Measurements from ENCODE around the gene TSPAN9. TPM values are rescaled to one million over a fixed set of nuclear protein-coding genes. Genes with fewer than 3 reads are reported as not detected.

The TSPAN9 gene
- total and polyA plus RNA-seq, 2 of the 4 experiments (the other 2 are of a cell fraction), result 17.7 to 39.1 TPM

- Histone ChIP-seq H3K4ac (ENCODE audit: low read depth, low read length) (no peak overlapping the region), H4K8ac (ENCODE audit: low read depth in 2 of 2, low read length in 2 of 2) (no peak overlapping the region), H3K27me3 (ENCODE audit: control insufficient read depth, insufficient read depth, low read length) (peaks cover 6% of the 10 kb centered on the region), H4K20me1 (ENCODE audit: insufficient read depth, low read length) (peaks cover 37% of the 10 kb centered on the region), H2AK9ac (replicated peaks; ENCODE audit: low read depth, low read length, poor library complexity) (peak overlapping the region; percentile 62), H3K9me3 (ENCODE audit: control insufficient read depth, insufficient read depth, low read length) (no peaks in the 10 kb centered on the region), H3K9me1 (ENCODE audit: insufficient read depth, low read length) (0 out of 2 replicates have a peak, but pooled peaks cover 5% of the 10 kb centered on the region), H2BK15ac (ENCODE audit: low read depth, low read length) (no peak overlapping the region), H3K23ac (ENCODE audit: low read depth, low read length) (peak overlapping the region; percentile 66), H3K79me1 (ENCODE audit: low read depth in 1 of 2, low read length in 2 of 2) (no peaks in the 10 kb centered on the region; a peak in 1 of 4 replicates), H3K36me3 (ENCODE audit: control insufficient read depth, insufficient read depth, low read length) (no peaks in the 10 kb centered on the region), H4K5ac (ENCODE audit: low read depth, low read length) (no peak overlapping the region), H2BK120ac (ENCODE audit: low read depth, low read length) (no peak overlapping the region), H3K4me1 (ENCODE audit: control insufficient read depth, insufficient read depth, low read length) (peaks cover 3% of the 10 kb centered on the region; the same call in 1 of the 2 replicates), H4K91ac (ENCODE audit: insufficient read depth, low read depth, low read length) (no peak overlapping the region), H3K4me2 (ENCODE audit: low read depth, low read length) (peak overlapping the region; percentile 93), H2BK5ac (ENCODE audit: low read depth, low read length, poor library complexity, severe bottlenecking) (no peak overlapping the region), H2AFZ (replicated peaks; ENCODE audit: low read length, poor library complexity) (peak overlapping the region; percentile 68), H3K9ac (ENCODE audit: low read depth, low read length) (0 out of 2 replicates have a peak overlapping the region, but pooled peaks have one; percentile 22), H3K18ac (ENCODE audit: low read depth, low read length) (no peak overlapping the region), H2AK5ac (ENCODE audit: low read depth, low read length) (no peak overlapping the region), H3K27ac (ENCODE audit: insufficient read depth, low read length) (no peak overlapping the region), H3K4me3 (ENCODE audit: insufficient read depth, low read depth, low read length) (peak overlapping the region; percentile 51), H3K14ac (replicated peaks; ENCODE audit: low read depth, low read length) (no peak overlapping the region), H2BK20ac (ENCODE audit: low read depth, low read length) (no peak overlapping the region), H3K56ac (ENCODE audit: extremely low read depth, insufficient read depth, low read length) (no peak overlapping the region)
- dilution Hi-C loops (cut with HindIII; ENCODE audit: low sequenced_read_pairs, unreplicated experiment) (no loop called here), in situ Hi-C loops (cut with MboI; ENCODE audit: low sequenced_read_pairs) (no loop called here), intact Hi-C loops (cut with micrococcal nuclease) (loop anchor here (1.0 to 5.0 kb wide), 4 partner anchors 29 to 126 kb away; no protein-coding TSS in a partner anchor)
- 1% methylated on average over 21 of the region's 45 CpGs; no CpG with 5 or more reads in 1 of the 2 experiments for WGBS, 2 experiments (ENCODE audit: extremely low coverage in 2 of 2, insufficient read length in 1 of 2)
- DNase-seq (peak; percentile 59), ATAC-seq (ENCODE audit: low read depth) (peak; percentile 53)
- TF ChIP-seq USF2 (IDR thresholded peaks at IDR 0.05; ENCODE audit: low read depth, low read length) (peak; percentile 40; the same call in 1 of the 2 replicates), MXI1 (IDR thresholded peaks at IDR 0.05; ENCODE audit: borderline replicate concordance, low read depth, low read length) (peak; percentile 95), ELK1 (IDR thresholded peaks at IDR 0.05; ENCODE audit: borderline replicate concordance, low read depth, low read length) (no peak), CEBPB (IDR thresholded peaks at IDR 0.05; ENCODE audit: low read depth, low read length) (no peak), CTCF (conservative IDR thresholded peaks at IDR 0.05; ENCODE audit: low read depth, low read length) (0 out of 2 replicates have a peak, but pooled peaks have one; percentile 14)
- CTCF ChIA-PET, result interaction anchor here (0.6 to 1.5 kb wide), 3 partner anchors 76 to 803 kb away, joined by 3 to 5 read pairs (median 3); no protein-coding TSS in a partner anchor
- no TSS peak for BruUV-seq (replicated peaks)
- POLR2A ChIA-PET (ENCODE audit: unreplicated experiment), result no interaction called here
Measured at GRCh38 chr12:3199551-3200031, 122.4 kb downstream of the TSPAN9 start.
